Measurements from ENCODE around the gene DNAJB9. TPM values are rescaled to one million over a fixed set of nuclear protein-coding genes. Genes with fewer than 3 reads are reported as not detected.
"Not testable (repeated sequence)": the region's sequence is repeated elsewhere in the genome, so short reads cannot be mapped to it uniquely, and the experiment has no call there.

The DNAJB9 gene
- total RNA-seq: 10 to 100 TPM; 30.8 to 48.8 TPM
- long read RNA-seq, transcript DNAJB9-201 (3 exons, 2,715 nt): major isoform, 167 of 172 reads
- long read RNA-seq, partial matches to known transcripts: 3 of 172 reads
- long read RNA-seq, other reads (novel, unspliced or antisense): 2 of 172 reads

DNA sequence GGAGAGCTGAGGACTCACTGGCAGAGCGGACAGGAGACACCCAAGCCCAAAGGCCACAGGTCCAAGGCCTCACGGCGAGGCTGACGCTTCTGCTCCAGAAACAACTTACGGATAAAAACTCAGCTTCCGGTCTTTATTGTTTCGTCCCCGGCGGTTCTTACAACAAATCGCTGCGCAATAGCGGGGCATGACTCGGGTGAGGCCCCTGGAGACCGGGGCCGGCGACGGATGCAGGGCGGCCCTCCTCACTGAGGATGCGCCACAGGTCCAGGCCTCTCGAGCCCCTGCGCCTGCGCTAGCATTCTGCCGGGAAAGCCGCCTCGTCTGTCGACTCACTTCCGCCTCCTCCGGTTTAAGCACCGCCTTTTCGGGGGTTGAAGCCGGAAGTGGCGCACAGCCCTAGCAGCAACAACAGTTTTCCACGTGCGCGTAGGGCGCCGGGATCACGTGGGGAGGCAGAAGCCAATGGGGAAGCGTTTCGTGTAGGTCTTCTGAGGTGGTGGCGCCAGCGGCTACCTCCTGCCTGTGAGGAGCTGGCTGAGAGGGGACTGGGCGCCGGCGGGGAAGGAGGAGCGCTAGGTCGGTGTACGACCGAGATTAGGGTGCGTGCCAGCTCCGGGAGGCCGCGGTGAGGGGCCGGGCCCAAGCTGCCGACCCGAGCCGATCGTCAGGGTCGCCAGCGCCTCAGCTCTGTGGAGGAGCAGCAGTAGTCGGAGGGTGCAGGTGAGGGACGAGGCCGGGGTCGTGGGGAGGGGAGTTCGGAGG lies at the start of gene DNAJB9, which contains the start of gene THAP5:
TSS of gene DNAJB9 (plus strand) at position 494 of the 765 bp plus-strand sequence. CDS start 1,853 bp downstream, outside the sequence.
TSS of gene THAP5 (minus strand) at position 326 of the 765 bp plus-strand sequence. CDS start at position 189, 137 bp downstream.
- intact Hi-C loops (cut with DNase I): loop anchor here in 1 of 2 donors (1.0 kb wide), 1 partner anchor 43 kb away; the partner anchor contains the start of gene PNPLA8
- DNase-seq (peak; percentile 99), ATAC-seq (peak; percentile 98)

DNA sequence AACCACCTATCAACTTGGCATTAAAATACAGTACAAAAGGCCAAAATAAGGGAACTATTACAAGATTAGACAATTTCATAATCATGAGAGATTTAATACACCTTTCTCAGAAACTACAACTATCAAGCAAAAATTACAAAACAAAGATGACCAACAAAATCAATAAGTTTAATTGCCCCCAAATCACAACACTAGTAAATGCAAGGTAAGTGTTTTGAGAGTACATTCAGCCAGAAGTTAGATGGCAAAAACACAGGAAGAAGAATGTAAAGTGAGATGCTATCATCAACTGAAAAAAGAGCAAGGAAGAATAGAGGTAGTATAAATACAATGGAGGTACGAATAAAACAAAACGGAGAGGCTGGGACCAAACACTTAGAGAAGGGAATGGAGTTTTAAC lies 46.9 kb upstream of the DNAJB9 start:
- intact Hi-C loops (cut with DNase I): no loop called here
- DNase-seq: no peak
- ATAC-seq: no peak

DNA sequence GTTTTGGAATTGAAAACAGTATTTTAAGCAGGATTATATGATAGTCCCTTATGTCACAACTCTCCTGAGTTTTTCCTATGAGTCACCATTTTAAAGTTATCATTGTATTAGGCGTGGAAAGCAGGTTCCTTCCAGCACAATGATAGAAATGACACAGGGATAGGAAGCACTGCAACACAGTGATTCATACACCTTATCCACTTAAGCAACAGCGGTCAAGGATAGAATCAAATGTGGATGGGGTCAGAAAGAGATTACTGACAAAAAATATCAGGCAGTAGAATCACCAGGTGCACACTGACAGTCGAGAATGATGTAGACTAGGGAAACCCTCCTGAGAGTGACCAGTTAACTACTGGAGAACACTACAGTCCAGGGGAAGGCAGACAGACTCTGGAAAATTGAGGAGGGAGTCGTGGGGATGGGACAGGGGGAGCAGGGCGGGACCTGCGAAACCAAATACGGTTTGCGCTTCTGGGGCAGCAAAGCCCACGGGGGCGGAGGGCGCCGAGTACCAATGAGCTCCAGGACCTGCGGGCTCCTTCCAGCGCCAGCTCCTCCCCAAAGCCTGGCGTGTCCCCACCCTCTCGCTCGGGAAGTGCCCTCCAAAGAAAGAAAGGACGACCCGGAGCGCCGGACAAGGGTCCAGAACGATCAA lies 44.2 kb upstream of the DNAJB9 start:
- DNase-seq: peak; percentile 92
- intact Hi-C loops (cut with DNase I): no loop called here
- peak; percentile 73 to 86 for ATAC-seq

DNA sequence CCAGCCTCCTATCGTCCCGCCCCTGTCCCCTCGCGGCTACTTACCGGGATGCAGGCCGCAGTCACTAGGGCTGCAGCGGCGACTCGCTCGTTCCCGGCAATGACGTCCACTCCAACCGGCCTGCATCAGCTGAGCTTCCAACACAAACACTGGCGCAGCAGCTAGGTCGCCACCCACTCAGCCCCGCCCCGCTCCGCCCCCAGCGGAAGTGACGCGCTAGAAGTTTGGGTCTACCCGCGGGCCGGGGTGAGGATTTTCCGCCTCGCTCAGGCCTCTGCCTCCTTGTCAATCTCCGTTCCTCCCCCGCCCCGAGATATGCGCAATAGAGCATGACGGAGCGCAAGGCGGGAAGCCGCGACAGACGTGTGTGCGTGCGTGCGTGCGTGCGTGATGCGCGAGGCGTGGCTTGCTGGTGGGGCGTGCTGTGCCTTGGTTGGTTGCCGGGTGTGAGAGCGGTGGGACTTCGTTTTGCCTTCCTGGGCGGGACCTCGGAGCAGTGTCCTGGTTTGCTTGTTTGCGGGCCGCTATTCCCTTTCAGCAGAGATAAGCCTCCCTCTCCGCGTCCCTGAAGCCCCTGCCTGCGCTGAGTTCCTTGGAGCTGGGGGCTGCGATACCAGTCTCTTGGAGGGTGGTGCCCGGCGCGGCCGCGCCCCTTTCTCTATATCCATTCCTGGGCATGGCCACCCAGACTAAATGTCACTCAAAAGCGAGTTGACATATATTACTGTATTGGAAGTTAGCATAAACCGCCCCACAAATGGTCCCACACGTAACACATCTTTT lies 43.5 kb upstream of the DNAJB9 start, which contains the start of gene PNPLA8:
TSS of gene PNPLA8 (minus strand) at position 151 of the 783 bp plus-strand sequence. CDS start 10,644 bp downstream, outside the sequence.
- peak; percentile 96 for ATAC-seq
- peak; percentile 100 for DNase-seq
- intact Hi-C loops (cut with DNase I): loop anchor here in 1 of 2 donors (1.0 kb wide), 1 partner anchor 43 kb away; the partner anchor contains the start of genes DNAJB9 and THAP5

DNA sequence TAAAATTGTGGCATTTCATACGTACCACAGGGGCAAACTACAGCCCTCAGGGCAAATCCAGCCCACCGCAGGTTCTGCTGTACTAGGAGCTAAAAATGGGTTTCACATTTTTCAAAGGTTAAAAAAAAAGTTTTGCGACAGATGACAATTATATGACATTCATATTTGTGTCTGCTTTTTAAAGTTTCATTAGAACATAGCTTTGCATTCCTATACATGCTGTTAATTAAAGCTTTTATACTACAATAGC lies 43.0 kb upstream of the DNAJB9 start:
- DNase-seq (no peak), ATAC-seq (no peak)
- intact Hi-C loops (cut with DNase I): loop anchor here in 1 of 2 donors (1.0 kb wide), 1 partner anchor 43 kb away; the partner anchor contains the start of genes DNAJB9 and THAP5

DNA sequence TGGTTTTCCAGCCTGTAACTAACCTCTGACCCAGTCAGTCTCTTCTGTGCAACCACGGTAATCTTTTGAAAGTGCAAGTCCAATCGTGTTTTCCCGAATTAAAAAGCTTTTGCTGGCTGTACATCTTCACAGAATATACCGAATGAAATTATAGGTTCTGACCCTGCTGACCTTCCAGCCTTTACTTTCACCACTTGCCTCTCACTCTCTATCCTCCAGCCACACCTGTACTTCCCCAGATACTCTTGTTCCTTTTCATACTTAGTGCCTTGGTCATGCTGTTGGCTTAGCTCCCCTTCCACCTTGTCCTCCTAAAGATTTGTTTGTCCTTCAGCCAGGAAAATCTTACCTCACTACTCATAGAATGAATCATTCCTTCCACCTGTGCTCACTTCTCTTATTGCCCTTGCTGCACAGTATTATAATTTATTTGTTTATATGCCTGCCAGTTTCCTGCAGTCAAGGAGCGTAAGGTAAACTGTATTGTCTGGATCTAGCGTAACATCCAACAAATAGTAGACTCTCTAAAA lies 41.4 kb upstream of the DNAJB9 start:
- intact Hi-C loops (cut with DNase I): no loop called here
- no peak for DNase-seq
- ATAC-seq: no peak

DNA sequence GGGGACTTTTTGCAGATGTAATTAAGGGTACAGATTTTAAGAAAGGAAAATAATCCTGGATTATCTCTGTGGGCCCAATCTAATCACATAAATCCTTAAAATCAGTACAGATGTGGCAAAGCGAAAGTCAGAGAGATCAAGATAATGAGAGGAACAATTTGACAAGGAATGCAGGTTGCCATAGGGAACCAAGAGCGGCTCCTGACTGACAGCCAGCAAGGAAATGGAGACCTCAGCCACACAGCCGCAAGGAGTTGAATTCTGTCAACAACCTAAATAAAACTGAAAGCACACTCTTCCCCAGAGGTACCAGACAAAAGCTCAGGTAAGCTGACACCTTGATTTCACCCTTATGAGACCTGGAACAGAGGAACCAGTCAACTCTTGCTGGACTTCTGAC lies 40.3 kb upstream of the DNAJB9 start:
- intact Hi-C loops (cut with DNase I): no loop called here
- ATAC-seq (no peak), DNase-seq (no peak)

DNA sequence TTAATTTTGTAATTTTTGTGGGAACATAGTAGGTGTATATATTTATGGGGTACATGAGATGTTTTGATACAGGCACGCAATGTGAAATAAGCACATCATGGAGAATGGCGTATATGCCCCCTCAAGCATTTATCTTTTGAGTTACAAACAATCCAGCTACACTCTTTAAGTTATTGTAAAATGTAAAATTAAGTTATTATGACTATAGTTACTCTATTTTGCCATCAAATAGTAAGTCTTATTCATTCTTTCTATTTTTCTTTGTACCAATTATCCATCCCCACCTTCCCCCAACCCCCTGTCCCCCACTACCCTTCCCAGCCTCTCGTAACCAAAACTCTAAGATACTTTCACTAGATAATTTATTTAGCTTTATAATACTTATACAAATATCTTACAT lies 36.0 kb upstream of the DNAJB9 start:
- intact Hi-C loops (cut with DNase I): no loop called here
- DNase-seq: no peak
- ATAC-seq: no peak

DNA sequence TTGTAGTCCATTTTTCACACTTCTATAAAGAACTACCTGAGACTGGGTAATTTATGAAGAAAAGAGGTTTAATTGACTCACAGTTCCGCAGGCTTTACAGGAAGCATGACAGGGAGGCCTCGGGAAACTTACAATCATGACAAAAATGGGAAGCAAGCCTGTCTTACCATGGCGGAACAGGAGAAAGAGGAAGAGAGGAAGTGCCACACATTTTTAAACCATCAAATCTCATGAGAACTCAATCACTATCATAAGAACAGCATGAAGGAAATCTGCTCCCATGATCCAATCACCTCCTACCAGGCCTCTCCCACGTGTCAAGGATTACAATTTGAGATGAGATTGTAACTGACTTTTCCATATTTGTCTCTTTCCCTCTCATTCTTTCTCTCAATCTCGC lies 34.4 kb upstream of the DNAJB9 start:
- no peak for ATAC-seq
- DNase-seq: no peak
- intact Hi-C loops (cut with DNase I): no loop called here

DNA sequence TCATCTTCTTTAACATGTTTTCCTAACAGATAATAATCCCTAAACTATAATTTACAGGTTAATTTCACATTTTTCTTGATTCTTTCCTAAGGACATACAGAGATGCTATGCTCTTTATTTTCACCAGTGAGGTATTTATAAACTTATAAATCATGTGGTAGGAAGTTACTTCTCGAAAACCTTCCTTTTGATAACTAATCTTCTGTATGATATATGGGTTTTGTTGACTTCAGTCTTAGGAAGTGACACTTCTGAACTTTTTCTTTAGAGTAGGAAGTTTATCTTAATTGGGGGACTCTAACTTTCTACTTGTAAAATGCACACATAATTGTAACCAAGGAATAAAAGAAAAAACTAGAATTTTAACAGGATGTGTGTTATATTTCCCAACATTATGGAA lies 33.9 kb upstream of the DNAJB9 start:
- intact Hi-C loops (cut with DNase I): no loop called here
- DNase-seq: no peak

DNA sequence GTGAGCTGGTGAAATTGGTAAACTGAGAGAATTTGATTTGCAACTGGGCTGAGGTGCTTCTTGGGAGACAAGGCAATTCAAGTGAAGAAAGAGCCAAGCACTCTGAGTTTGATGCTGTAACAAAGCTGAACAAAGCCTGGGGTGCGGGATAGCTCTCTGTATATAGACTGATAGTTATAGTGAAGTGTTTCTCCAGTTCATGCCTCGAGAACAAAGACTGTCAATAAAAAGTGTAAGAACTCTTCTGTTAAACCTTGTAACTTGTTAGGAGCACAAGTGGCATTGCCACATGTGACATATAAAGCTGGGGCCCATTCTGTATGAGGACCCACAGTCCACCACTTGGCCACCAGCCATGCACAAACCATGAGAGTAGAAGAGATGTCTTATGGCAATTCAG lies 32.4 kb upstream of the DNAJB9 start:
- intact Hi-C loops (cut with DNase I): no loop called here
- ATAC-seq: no peak

More for the DNA sequence above, 33.9 kb upstream of the DNAJB9 start:
- ATAC-seq: no peak

DNA sequence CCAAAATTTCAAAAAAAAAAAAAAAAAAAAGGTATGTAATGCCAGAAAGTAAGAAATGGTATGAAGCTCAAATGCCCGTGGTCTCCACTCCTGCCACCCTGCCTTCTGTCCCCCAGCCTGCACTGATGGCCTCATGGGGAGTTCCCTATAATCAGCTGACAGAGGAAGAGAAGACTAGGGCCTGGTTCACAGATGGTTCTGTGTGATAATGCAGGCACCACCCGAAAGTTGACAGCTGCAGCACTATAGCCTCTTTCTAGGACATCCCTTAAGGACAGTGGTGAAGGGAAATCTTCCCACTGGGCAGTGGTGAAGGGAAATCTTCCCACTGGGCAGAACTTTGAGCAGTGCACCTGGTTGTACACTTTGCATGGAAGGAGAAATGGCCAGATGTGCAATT lies 31.4 kb upstream of the DNAJB9 start:
- ATAC-seq; intact Hi-C loops (cut with DNase I); DNase-seq: not testable (repeated sequence)

More for the DNA sequence above, 32.4 kb upstream of the DNAJB9 start:
- no peak for DNase-seq

DNA sequence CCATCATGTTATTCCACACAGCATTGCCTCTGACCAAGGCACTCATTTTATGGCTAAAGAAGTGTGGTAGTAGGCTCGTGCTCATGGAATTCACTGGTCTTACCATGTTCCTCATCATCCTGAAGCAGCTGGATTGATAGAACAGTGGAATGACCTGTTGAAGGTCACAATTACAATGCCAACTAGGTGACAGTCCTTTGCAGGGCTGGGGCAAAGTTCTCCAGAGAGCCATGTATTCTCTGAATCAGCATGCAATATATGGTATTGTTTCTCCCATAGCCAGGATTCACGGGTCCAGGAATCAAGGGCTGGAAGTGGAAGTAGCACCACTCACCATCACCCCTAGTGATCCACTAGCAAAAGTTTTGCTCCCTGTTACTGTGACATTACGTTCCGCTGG lies 31.0 kb upstream of the DNAJB9 start:
- intact Hi-C loops (cut with DNase I); ATAC-seq; DNase-seq: not testable (repeated sequence)

DNA sequence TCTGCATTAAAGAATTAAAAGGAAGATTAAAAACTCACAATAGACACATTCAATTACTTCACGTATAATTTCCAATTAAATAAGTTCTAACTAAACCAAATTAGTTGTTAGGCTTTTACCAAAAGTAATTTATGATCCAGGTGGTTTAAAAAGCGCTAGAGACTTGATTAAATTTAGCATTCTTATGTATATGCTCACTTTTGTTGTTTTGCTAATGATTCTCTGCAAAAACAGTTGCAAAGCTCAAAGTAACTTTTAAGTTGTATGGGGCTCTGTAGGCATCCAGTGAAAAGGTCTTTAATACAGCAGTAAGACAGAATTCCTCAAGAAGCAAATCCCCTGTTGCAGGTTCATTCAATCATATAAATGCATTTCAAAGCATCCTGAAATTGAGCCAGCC lies 28.2 kb upstream of the DNAJB9 start:
- intact Hi-C loops (cut with DNase I): no loop called here
- DNase-seq (no peak), ATAC-seq (no peak)

DNA sequence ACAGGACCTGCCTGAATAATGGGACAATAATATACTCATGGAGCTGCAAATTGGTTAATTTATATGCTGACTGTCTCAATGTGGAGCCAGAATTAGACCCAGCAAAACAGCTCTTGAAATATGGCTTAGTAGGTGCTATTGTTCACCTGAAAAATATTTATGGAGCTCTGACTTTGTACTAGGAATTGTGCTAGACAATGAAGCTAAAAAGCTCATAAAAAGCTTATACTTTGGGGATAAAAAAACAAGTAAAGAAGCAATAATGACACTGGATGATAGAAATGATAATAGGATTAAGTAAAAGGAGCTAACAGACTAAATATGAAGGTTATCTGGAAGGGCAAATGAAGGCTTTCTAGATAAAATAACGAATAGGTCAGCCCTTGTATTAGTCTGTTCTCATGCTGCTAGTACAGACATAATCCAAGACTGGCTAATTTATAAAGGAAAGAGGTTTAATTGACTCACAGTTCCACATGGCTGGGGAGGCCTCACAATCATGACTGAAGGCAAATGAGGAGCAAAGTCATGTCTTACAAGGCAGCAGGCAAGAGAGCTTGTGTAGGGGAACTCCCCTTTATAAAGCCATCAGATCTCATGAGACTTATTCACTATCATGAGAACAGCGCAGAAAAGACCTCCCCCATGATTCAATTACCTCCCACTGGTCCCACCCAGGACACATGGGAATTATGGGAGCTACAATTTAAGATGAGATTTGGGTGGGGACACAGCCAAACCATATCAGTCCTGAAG lies 21.4 kb upstream of the DNAJB9 start:
- DNase-seq; ATAC-seq; intact Hi-C loops (cut with DNase I): not testable (repeated sequence)

DNA sequence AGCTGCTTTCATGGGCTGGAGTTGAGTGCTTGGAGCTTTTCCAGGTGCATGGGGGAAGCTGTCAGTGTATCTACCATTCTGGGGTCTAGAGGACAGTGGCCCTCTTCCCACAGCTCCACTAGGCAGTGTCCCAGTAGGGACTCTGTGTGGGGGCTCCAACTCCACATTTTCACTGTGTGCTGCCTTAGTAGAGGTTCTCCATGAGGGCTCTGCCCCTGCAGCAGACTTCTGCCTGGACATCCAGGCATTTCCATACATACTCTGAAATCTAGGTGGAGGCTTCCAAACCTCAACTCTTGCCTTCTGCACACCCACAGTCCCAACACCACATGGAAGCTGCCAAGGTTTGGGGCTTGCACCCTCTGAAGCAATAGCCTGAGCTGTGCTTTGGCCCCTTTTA lies 13.0 kb upstream of the DNAJB9 start:
- ATAC-seq; intact Hi-C loops (cut with DNase I); DNase-seq: not testable (repeated sequence)

DNA sequence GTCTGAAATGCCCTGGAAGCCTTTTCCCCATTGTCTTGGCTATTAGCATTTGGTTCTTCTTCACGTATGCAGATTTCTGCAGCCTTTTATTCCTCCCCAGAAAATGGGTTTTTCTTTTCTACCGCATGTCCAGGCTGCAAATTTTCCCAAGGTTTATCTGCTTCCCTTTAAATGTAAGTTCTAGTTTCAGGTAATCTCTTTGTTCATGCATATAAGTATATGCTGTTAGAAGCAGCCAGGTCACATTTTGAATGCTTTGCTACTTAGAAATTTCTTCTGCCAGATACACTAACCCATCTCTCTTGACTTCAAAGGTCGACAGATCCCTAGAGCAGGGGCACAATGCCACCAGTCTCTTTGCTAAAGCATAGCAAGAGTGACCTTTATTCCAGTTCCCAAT lies 12.5 kb upstream of the DNAJB9 start:
- intact Hi-C loops (cut with DNase I): no loop called here
- DNase-seq (no peak), ATAC-seq (no peak)

DNA sequence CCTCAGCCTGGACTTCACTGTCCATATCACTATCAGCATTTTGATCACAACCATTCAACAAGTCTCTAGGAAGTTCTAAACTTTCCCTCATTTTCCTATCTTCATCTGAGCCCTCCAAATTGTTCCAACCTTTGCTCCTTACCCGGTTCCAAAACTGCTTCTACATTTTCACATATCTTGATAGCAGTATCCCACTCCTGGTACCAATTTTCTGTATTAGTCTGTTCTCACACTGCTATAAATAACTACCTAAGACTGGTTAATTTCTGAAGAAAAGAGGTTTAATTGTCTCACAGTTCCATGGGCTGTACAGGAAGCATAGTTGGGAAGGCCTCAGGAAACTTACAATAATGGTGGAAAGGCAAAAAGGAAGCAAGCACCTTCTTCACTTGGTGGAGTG lies 12.1 kb upstream of the DNAJB9 start:
- no peak for ATAC-seq
- no peak for DNase-seq
- intact Hi-C loops (cut with DNase I): no loop called here
